ENCODE data around the gene IL36B.

- TF ChIP-seq CTCF (IDR thresholded peaks at IDR 0.05) (no peak), POLR2A (IDR thresholded peaks at IDR 0.05) (no peak), POLR2AphosphoS5 (IDR thresholded peaks at IDR 0.05) (no peak)
These were observed 39.4 kb downstream of the IL36B start for GRCh38 chr2:113013336-113013661.
